ENCODE measurements around the gene ADNP.

DNA sequence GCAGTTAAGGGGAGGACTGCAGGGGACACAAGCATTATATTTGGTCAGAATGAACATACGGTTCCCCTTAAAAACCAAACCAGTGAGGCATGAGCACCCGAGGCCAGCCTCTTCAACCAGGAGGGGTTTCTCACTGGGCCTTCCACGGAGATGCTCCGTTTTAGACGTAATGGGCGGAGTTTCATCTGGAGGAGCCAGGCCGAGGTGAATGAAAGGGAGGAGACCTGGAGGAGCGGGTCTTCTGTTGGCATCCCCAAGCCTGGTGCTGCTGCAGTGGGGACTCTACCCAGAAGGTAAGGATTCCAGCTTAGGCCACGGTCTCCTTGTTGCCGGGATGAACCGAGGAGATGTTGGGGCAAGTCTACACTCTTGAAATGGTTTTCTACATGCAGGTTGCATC lies 47.4 kb downstream of the ADNP start:
- TF ChIP-seq, protein P1, sequence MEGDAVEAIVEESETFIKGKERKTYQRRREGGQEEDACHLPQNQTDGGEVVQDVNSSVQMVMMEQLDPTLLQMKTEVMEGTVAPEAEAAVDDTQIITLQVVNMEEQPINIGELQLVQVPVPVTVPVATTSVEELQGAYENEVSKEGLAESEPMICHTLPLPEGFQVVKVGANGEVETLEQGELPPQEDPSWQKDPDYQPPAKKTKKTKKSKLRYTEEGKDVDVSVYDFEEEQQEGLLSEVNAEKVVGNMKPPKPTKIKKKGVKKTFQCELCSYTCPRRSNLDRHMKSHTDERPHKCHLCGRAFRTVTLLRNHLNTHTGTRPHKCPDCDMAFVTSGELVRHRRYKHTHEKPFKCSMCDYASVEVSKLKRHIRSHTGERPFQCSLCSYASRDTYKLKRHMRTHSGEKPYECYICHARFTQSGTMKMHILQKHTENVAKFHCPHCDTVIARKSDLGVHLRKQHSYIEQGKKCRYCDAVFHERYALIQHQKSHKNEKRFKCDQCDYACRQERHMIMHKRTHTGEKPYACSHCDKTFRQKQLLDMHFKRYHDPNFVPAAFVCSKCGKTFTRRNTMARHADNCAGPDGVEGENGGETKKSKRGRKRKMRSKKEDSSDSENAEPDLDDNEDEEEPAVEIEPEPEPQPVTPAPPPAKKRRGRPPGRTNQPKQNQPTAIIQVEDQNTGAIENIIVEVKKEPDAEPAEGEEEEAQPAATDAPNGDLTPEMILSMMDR (conservative IDR thresholded peaks at IDR 0.05; ENCODE audit: low read length), result no peak
- TF ChIP-seq EZH2phosphoT487 (IDR thresholded peaks at IDR 0.05; ENCODE audit: borderline replicate concordance), result no peak

Data from Loucy (cell line).